Measurements from ENCODE around the gene CLDN5.

DNA sequence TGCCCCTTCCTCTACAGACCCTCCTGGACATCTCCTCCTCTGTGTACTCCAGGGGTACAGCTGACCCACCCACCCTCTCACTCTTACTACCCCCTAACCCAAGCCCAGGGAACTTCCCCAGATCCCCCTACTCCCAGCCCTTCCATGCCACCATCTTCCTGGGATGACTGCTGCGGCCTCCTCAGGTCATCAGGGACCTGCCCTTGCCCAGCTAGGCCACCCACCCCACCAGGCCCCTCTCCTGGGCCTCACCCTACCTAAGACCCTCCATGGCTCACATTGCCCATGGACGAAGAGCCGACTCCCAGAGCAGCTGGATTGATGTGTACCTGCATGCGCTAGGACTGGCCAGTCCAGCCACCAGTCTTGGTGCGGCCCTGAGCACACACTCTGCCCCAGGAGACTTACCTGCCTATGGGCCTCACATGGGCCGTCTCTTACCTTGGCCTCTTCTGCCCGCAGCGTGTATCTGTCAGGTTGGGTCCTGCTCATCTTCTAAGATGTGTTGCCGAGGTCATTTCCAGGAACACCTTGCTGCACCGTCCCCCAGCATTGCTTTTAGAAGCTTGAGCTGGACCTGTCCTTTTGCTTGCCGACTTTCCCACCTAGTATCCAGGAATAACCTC lies 2.0 kb upstream of the CLDN5 start:
- TF ChIP-seq, protein P1, sequence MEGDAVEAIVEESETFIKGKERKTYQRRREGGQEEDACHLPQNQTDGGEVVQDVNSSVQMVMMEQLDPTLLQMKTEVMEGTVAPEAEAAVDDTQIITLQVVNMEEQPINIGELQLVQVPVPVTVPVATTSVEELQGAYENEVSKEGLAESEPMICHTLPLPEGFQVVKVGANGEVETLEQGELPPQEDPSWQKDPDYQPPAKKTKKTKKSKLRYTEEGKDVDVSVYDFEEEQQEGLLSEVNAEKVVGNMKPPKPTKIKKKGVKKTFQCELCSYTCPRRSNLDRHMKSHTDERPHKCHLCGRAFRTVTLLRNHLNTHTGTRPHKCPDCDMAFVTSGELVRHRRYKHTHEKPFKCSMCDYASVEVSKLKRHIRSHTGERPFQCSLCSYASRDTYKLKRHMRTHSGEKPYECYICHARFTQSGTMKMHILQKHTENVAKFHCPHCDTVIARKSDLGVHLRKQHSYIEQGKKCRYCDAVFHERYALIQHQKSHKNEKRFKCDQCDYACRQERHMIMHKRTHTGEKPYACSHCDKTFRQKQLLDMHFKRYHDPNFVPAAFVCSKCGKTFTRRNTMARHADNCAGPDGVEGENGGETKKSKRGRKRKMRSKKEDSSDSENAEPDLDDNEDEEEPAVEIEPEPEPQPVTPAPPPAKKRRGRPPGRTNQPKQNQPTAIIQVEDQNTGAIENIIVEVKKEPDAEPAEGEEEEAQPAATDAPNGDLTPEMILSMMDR (IDR thresholded peaks at IDR 0.05), result no peak
- TF ChIP-seq EZH2 (IDR thresholded peaks at IDR 0.05; ENCODE audit: borderline replicate concordance, insufficient read depth, low read depth, low read length, poor library complexity, severe bottlenecking), result no peak
